ENCODE results near the gene RBM34. TPM values are rescaled to one million over a fixed set of nuclear protein-coding genes. Genes with fewer than 3 reads are reported as not detected.

The RBM34 gene
- total RNA-seq, 2 experiments from 2014 or later, result 46.4 to 93.7 TPM

- H3K9me3 ChIP-seq (ENCODE audit: low read length), result no peaks in the 10 kb centered on the region
- H3K4me1 ChIP-seq (ENCODE audit: insufficient read depth, low read length, poor library complexity, severe bottlenecking), result peaks cover 6% of the 10 kb centered on the region
- no peak for DNase-seq (ENCODE audit: low spot score)
- POLR2A ChIA-PET, result interaction anchor here (0.6 to 0.7 kb wide), 2 partner anchors 34 to 110 kb away, joined by 3 read pairs; no protein-coding TSS in a partner anchor
- intact Hi-C loops (cut with micrococcal nuclease; ENCODE audit: unreplicated experiment), result no loop called here
- H3K36me3 ChIP-seq (ENCODE audit: insufficient read depth, low read length), result peaks cover 77% of the 10 kb centered on the region
- peaks cover 9% of the 10 kb centered on the region for H4K20me1 ChIP-seq (ENCODE audit: insufficient read depth, low read length)
- peaks cover 21% of the 10 kb centered on the region for H3K79me2 ChIP-seq (ENCODE audit: insufficient read depth, low read depth, low read length)
- TF ChIP-seq EZH2phosphoT487 (IDR thresholded peaks at IDR 0.05; ENCODE audit: borderline replicate concordance, low read depth, low read length) (no peak), CTCF (conservative IDR thresholded peaks at IDR 0.05; ENCODE audit: low read length) (no peak)
- CTCF ChIA-PET (ENCODE audit: unreplicated experiment), result no interaction called here
- no peak overlapping the region for H3K27ac ChIP-seq (ENCODE audit: low read depth, low read length, poor library complexity, severe bottlenecking)
- H2AFZ ChIP-seq (ENCODE audit: low read length), result no peak overlapping the region
- H3K4me2 ChIP-seq (ENCODE audit: low read length), result no peak overlapping the region
- H3K9me2 ChIP-seq (ENCODE audit: insufficient read depth, low read length), result no peaks in the 10 kb centered on the region
- no TSS peak for BruUV-seq (replicated peaks)
- H3K4me3 ChIP-seq (ENCODE audit: low read depth, low read length, poor library complexity, severe bottlenecking), result no peak overlapping the region
These were observed 29.1 kb downstream of the RBM34 start for GRCh38 chr1:235131961-235132360.

GRCh38 chr1:235130766-235131270, 30.2 kb downstream of the RBM34 start:
- H3K79me2 ChIP-seq (ENCODE audit: insufficient read depth, low read depth, low read length), result peaks cover 33% of the 10 kb centered on the region
- intact Hi-C loops (cut with micrococcal nuclease; ENCODE audit: unreplicated experiment), result no loop called here
- H3K27ac ChIP-seq (ENCODE audit: low read depth, low read length, poor library complexity, severe bottlenecking), result no peak overlapping the region
- peaks cover 15% of the 10 kb centered on the region for H4K20me1 ChIP-seq (ENCODE audit: insufficient read depth, low read length)
- no peaks in the 10 kb centered on the region for H3K9me2 ChIP-seq (ENCODE audit: insufficient read depth, low read length)
- ChIA-PET CTCF (ENCODE audit: unreplicated experiment) (no interaction called here), POLR2A (interaction anchor here (0.9 to 1.2 kb wide), 2 partner anchors 25 to 373 kb away, joined by 7 read pairs; partner anchors contain the start of gene B3GALNT2)
- H3K4me3 ChIP-seq (ENCODE audit: low read depth, low read length, poor library complexity, severe bottlenecking), result no peak overlapping the region
- H2AFZ ChIP-seq (ENCODE audit: low read length), result no peak overlapping the region
- BruUV-seq (replicated peaks), result no TSS peak
- no peak for TF ChIP-seq EZH2phosphoT487 (IDR thresholded peaks at IDR 0.05; ENCODE audit: borderline replicate concordance, low read depth, low read length)
- no peak for TF ChIP-seq CTCF (conservative IDR thresholded peaks at IDR 0.05; ENCODE audit: low read length)
- peaks cover 77% of the 10 kb centered on the region for H3K36me3 ChIP-seq (ENCODE audit: insufficient read depth, low read length)
- no peak for DNase-seq (ENCODE audit: low spot score)
- H3K4me1 ChIP-seq (ENCODE audit: insufficient read depth, low read length, poor library complexity, severe bottlenecking), result peaks cover 16% of the 10 kb centered on the region
- H3K4me2 ChIP-seq (ENCODE audit: low read length), result no peak overlapping the region
- no peaks in the 10 kb centered on the region for H3K9me3 ChIP-seq (ENCODE audit: low read length)

GRCh38 chr1:235129774-235130570, 31.1 kb downstream of the RBM34 start:
- Histone ChIP-seq H3K4me2 (ENCODE audit: low read length) (no peak overlapping the region), H3K4me1 (ENCODE audit: insufficient read depth, low read length, poor library complexity, severe bottlenecking) (peaks cover 20% of the 10 kb centered on the region), H3K9me3 (ENCODE audit: low read length) (no peaks in the 10 kb centered on the region), H3K36me3 (ENCODE audit: insufficient read depth, low read length) (peaks cover 77% of the 10 kb centered on the region), H3K4me3 (ENCODE audit: low read depth, low read length, poor library complexity, severe bottlenecking) (no peak overlapping the region), H2AFZ (ENCODE audit: low read length) (no peak overlapping the region), H3K79me2 (ENCODE audit: insufficient read depth, low read depth, low read length) (peaks cover 41% of the 10 kb centered on the region), H4K20me1 (ENCODE audit: insufficient read depth, low read length) (peaks cover 15% of the 10 kb centered on the region), H3K9me2 (ENCODE audit: insufficient read depth, low read length) (no peaks in the 10 kb centered on the region), H3K27ac (ENCODE audit: low read depth, low read length, poor library complexity, severe bottlenecking) (no peak overlapping the region)
- BruUV-seq (replicated peaks), result no TSS peak
- TF ChIP-seq EZH2phosphoT487 (IDR thresholded peaks at IDR 0.05; ENCODE audit: borderline replicate concordance, low read depth, low read length), result no peak
- no peak for TF ChIP-seq CTCF (conservative IDR thresholded peaks at IDR 0.05; ENCODE audit: low read length)
- POLR2A ChIA-PET, result interaction anchor here (0.7 to 1.2 kb wide), 6 partner anchors 24 to 634 kb away, joined by 4 to 7 read pairs (median 4); partner anchors contain the start of gene B3GALNT2
- intact Hi-C loops (cut with micrococcal nuclease; ENCODE audit: unreplicated experiment), result loop anchor here (2.0 kb wide), 1 partner anchor 199 kb away; the partner anchor contains the start of genes ARID4B and GGPS1
- DNase-seq (ENCODE audit: low spot score), result no peak
- CTCF ChIA-PET (ENCODE audit: unreplicated experiment), result no interaction called here

All from OCI-LY7 (cell line).